Uterus (tissue), 4 donors: ENCODE data around the gene CEACAM6. TPM values are rescaled to one million over a fixed set of nuclear protein-coding genes. Genes with fewer than 3 reads are reported as not detected.
"Not testable (repeated sequence)": the region's sequence is repeated elsewhere in the genome, so short reads cannot be mapped to it uniquely, and the experiment has no call there.

Source experiments
- DNase-seq, 2 donors: peaks; one replicate each; pipeline ENCODE4 v3.0.0-alpha.2; 2019 to 2020
- H3K27ac ChIP-seq, 2 donors: fragments of 200-600 bp; sonication (generic); 1 replicate in 1 of 2; 2 replicates in 1 of 2; pipeline ENCODE4 v1.5.1; 2016 to 2018
- H3K27me3 ChIP-seq, 2 donors: fragments of 200-600 bp; sonication (generic); one replicate each; pipeline ENCODE4 v1.5.1; 2018 to 2019; ENCODE audit warnings: control low read depth in 1 of 2
- H3K36me3 ChIP-seq, 2 donors: fragments of 200-600 bp; sonication (generic); one replicate each; pipeline ENCODE4 v1.5.1; 2019; ENCODE audit warnings: control low read depth in 1 of 2
- H3K4me1 ChIP-seq, 2 donors: fragments of 200-600 bp; sonication (generic); one replicate each; pipeline ENCODE4 v1.5.1; 2018 to 2019; ENCODE audit warnings: control low read depth in 1 of 2
- H3K4me3 ChIP-seq, 2 donors: fragments of 200-600 bp; sonication (generic); 1 replicate in 1 of 2; 2 replicates in 1 of 2; pipeline ENCODE4 v1.5.1; 2018 to 2019; ENCODE audit warnings: mild to moderate bottlenecking in 1 of 2
- H3K9me3 ChIP-seq, 2 donors: fragments of 200-600 bp; sonication (generic); one replicate each; pipeline ENCODE4 v1.5.1; 2019; ENCODE audit warnings: control low read depth in 1 of 2
- POLR2A ChIP-seq, 2 donors: fragments of 450-650 bp; IDR thresholded peaks; one replicate each; pipeline ENCODE4 v1.6.1; 2016; ENCODE audit warnings: antibody characterized with exemption in 2 of 2, mild to moderate bottlenecking in 1 of 2, moderate library complexity in 1 of 2
- intact Hi-C: fragments of 100-400 bp; cut with DNase I; formaldehyde crosslinking; loops from one replicate; pipeline ENCODE4 v1.15.1; 2023; ENCODE audit warnings: low total_unique reads
- total RNA-seq, 4 donors: library from RNA; depleted of rRNA in 3 of 4; stranded (reverse); fragments of >200 nt in 3 of 4; gene quantifications; one replicate each; pipeline versions ENCODE4 v1.1.0 to v1.2.4, GENCODE V29; 2014 to 2023
- TF ChIP-seq, protein P1 (sequence below), 4 experiments: fragments of 200-600 bp in 2 of 4; fragments of 450-650 bp in 2 of 4; sonication (generic) in 2 of 4; IDR thresholded peaks; one replicate each; pipeline ENCODE4 v1.5.1; 2016 to 2019; ENCODE audit warnings: antibody characterized with exemption in 4 of 4, mild to moderate bottlenecking in 2 of 4, moderate library complexity in 1 of 4
- donor health status: DM: yes; HTN: yes; CAD: no.

Gene CEACAM6
- total RNA-seq, 4 donors from 2014 or later, result 0.41 TPM; not detected in 3

DNA sequence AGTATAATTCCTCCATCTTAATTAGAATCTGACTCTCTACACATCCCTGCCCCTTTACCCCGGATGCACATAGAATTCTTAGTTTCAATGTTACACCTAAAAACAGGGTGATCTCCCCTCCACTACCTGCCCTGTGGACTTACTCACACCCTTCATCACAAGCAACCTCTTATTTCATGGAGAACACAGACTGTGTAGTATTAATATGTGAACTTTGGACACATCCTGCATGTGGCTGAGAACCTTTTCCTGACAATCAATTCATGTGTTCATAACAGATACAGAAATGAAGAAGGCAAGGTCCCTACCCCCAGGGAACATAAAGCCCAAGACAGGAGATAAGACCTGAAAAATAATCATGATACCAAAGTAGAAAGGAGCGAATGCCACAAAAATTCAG is 11.8 kb downstream of the CEACAM6 start:
- TF ChIP-seq, protein P1, sequence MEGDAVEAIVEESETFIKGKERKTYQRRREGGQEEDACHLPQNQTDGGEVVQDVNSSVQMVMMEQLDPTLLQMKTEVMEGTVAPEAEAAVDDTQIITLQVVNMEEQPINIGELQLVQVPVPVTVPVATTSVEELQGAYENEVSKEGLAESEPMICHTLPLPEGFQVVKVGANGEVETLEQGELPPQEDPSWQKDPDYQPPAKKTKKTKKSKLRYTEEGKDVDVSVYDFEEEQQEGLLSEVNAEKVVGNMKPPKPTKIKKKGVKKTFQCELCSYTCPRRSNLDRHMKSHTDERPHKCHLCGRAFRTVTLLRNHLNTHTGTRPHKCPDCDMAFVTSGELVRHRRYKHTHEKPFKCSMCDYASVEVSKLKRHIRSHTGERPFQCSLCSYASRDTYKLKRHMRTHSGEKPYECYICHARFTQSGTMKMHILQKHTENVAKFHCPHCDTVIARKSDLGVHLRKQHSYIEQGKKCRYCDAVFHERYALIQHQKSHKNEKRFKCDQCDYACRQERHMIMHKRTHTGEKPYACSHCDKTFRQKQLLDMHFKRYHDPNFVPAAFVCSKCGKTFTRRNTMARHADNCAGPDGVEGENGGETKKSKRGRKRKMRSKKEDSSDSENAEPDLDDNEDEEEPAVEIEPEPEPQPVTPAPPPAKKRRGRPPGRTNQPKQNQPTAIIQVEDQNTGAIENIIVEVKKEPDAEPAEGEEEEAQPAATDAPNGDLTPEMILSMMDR (IDR thresholded peaks at IDR 0.05), result no peak
- no peak for TF ChIP-seq POLR2A (IDR thresholded peaks at IDR 0.05)
- Histone ChIP-seq H3K27ac (no peak overlapping the region), H3K4me3 (no peak overlapping the region), H3K36me3 (no peaks in the 10 kb centered on the region), H3K9me3 (no peaks in the 10 kb centered on the region), H3K27me3 (no peaks in the 10 kb centered on the region), H3K4me1 (no peaks in the 10 kb centered on the region)
- no peak for DNase-seq
- intact Hi-C loops, result no loop called here

DNA sequence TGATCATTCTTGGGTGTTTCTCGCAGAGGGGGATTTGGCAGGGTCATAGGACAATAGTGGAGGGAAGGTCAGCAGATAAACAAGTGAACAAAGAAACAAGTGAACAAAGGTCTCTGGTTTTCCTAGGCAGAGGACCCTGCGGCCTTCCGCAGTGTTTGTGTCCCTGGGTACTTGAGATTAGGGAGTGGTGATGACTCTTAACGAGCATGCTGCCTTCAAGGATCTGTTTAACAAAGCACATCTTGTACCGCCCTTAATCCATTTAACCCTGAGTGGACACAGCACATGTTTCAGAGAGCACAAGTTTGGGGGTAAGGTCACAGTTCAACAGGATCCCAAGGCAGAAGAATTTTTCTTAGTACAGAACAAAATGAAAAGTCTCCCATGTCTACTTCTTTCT is 12.8 kb downstream of the CEACAM6 start:
- H3K9me3 ChIP-seq, DNase-seq, H3K4me3 ChIP-seq, H3K4me1 ChIP-seq, H3K36me3 ChIP-seq, H3K27ac ChIP-seq, intact Hi-C loops, H3K27me3 ChIP-seq: not testable (repeated sequence)

DNA sequence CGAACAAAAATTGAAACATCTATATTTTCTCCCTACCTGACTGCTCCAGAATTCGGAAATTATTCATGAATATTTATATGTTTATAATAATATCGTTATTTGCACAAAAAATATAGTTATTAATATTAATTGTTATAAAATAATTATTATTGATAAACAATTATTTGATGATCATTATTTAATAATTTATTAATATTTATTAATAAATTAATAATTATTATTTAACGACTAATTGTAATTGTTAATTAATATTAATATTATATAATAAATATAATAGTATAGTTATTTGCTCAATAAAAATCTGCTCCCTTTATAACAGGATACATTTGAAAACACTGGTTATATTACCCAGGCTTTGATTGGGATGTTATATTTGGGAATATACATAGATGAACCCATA is 14.3 kb downstream of the CEACAM6 start:
- Histone ChIP-seq H3K36me3 (no peaks in the 10 kb centered on the region), H3K27me3 (no peaks in the 10 kb centered on the region), H3K27ac (no peak overlapping the region), H3K4me1 (no peaks in the 10 kb centered on the region), H3K4me3 (no peak overlapping the region), H3K9me3 (no peaks in the 10 kb centered on the region)
- TF ChIP-seq, protein P1 (IDR thresholded peaks at IDR 0.05), result no peak
- no peak for TF ChIP-seq POLR2A (IDR thresholded peaks at IDR 0.05)
- DNase-seq, result no peak
- intact Hi-C loops, result no loop called here

DNA sequence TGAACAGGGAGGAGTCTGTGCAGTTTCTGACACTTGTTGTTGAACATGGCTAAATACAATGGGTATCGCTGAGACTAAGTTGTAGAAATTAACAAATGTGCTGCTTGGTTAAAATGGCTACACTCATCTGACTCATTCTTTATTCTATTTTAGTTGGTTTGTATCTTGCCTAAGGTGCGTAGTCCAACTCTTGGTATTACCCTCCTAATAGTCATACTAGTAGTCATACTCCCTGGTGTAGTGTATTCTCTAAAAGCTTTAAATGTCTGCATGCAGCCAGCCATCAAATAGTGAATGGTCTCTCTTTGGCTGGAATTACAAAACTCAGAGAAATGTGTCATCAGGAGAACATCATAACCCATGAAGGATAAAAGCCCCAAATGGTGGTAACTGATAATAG is 16.1 kb downstream of the CEACAM6 start:
- intact Hi-C loops, result no loop called here
- no peak overlapping the region for H3K4me3 ChIP-seq
- no peak for DNase-seq
- no peaks in the 10 kb centered on the region for H3K27me3 ChIP-seq
- no peaks in the 10 kb centered on the region for H3K9me3 ChIP-seq
- H3K4me1 ChIP-seq, result no peaks in the 10 kb centered on the region
- TF ChIP-seq POLR2A (IDR thresholded peaks at IDR 0.05), result no peak
- TF ChIP-seq, protein P1 (IDR thresholded peaks at IDR 0.05), result no peak
- no peak overlapping the region for H3K27ac ChIP-seq
- H3K36me3 ChIP-seq, result no peaks in the 10 kb centered on the region

DNA sequence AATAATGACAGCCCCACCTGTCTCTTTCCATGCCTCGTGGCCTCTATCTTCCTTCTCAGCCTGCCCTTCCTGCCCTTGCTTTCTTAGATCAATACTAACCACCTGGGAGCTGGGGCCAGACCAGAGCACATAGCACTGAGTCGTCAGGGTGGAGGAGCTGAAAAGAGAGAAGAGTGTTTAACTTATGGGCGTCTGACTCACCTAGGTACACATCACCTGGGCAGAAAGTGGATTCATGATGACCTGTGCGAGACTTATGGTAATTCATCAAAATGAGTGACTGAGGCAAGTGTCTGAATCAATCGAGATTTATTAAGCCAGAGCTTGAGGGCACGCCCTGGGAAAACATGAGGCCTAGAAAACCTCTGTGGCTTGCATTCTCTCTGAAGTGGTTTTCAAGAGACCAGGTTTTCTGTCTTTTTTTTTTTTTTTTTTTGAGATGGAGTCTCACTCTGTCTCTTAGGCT is 19.2 kb downstream of the CEACAM6 start:
- no peaks in the 10 kb centered on the region for H3K9me3 ChIP-seq
- H3K4me3 ChIP-seq, result no peak overlapping the region
- intact Hi-C loops, result no loop called here
- no peak for DNase-seq
- H3K27ac ChIP-seq, result no peak overlapping the region
- TF ChIP-seq, protein P1 (IDR thresholded peaks at IDR 0.05), result no peak
- no peak for TF ChIP-seq POLR2A (IDR thresholded peaks at IDR 0.05)
- H3K4me1 ChIP-seq, result no peaks in the 10 kb centered on the region
- H3K27me3 ChIP-seq, result no peaks in the 10 kb centered on the region
- H3K36me3 ChIP-seq, result no peaks in the 10 kb centered on the region

DNA sequence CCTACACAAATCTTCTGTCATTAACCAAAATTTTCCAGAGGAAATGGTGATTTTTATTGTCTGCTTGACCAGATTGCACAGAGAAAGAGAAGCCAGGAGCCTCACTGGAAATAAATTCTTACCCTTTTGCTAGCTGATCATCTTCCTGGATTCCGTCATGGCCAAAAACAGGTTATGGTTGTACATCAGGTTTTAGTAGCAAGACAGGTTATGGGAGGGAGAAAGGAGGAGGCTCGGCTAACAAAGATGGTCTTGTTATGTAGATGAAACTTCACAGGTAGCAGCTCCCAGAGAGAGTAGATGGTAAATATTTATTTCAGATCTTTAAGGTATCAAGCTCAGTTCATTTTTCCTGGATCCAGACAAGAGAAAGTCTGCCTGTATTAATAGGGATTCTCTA is 21.4 kb downstream of the CEACAM6 start:
- intact Hi-C loops, result no loop called here
- H3K27ac ChIP-seq, result no peak overlapping the region
- no peak for TF ChIP-seq POLR2A (IDR thresholded peaks at IDR 0.05)
- TF ChIP-seq, protein P1 (IDR thresholded peaks at IDR 0.05), result no peak
- H3K4me1 ChIP-seq, result no peaks in the 10 kb centered on the region
- no peaks in the 10 kb centered on the region for H3K36me3 ChIP-seq
- no peak for DNase-seq
- H3K27me3 ChIP-seq, result no peaks in the 10 kb centered on the region
- H3K9me3 ChIP-seq, result no peaks in the 10 kb centered on the region
- no peak overlapping the region for H3K4me3 ChIP-seq
